Sigmoid colon (tissue), 4 donors: ENCODE measurements around the gene MDM4.

ENCODE experiments used
- EP300 ChIP-seq, 4 donors: sonication (generic); formaldehyde crosslinking; IDR thresholded peaks; one replicate each; pipeline ENCODE4 v1.6.1; 2017; ENCODE audit warnings: antibody characterized with exemption in 4 of 4
- POLR2A ChIP-seq, 2 donors: fragments of 450-650 bp; IDR thresholded peaks; one replicate each; pipeline ENCODE4 v1.6.1; 2016; ENCODE audit warnings: antibody characterized with exemption in 2 of 2, mild to moderate bottlenecking in 2 of 2, moderate library complexity in 2 of 2
- TF ChIP-seq, protein P1 (sequence below), 4 experiments: fragments of 450-650 bp in 3 of 4; fragments of 200-600 bp in 1 of 4; IDR thresholded peaks; one replicate each; pipeline ENCODE4 v1.5.1; 2016 to 2019; ENCODE audit warnings: antibody characterized with exemption in 4 of 4, mild to moderate bottlenecking in 3 of 4, moderate library complexity in 2 of 4

DNA sequence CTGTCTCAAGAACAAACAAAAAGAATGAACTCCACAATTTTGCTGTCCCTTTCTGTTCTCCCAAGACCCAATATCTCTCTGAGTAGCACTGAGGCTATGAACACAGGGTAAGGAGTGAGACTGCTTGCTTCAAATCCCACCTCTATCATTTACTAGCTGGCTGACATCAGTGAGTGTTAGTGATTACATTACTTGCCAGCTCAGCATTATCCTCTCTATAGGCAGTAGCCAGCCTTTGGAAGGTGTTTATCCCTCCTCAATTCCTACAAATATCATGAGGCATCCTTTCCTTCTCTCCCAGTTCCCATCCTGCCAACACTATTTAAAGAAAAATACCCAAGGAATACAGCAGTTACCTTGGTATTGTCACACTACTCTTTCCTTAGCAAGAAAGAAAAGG is 24.6 kb upstream of the MDM4 start:
- TF ChIP-seq, protein P1, sequence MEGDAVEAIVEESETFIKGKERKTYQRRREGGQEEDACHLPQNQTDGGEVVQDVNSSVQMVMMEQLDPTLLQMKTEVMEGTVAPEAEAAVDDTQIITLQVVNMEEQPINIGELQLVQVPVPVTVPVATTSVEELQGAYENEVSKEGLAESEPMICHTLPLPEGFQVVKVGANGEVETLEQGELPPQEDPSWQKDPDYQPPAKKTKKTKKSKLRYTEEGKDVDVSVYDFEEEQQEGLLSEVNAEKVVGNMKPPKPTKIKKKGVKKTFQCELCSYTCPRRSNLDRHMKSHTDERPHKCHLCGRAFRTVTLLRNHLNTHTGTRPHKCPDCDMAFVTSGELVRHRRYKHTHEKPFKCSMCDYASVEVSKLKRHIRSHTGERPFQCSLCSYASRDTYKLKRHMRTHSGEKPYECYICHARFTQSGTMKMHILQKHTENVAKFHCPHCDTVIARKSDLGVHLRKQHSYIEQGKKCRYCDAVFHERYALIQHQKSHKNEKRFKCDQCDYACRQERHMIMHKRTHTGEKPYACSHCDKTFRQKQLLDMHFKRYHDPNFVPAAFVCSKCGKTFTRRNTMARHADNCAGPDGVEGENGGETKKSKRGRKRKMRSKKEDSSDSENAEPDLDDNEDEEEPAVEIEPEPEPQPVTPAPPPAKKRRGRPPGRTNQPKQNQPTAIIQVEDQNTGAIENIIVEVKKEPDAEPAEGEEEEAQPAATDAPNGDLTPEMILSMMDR (IDR thresholded peaks at IDR 0.05), result no peak
- no peak for TF ChIP-seq EP300 (IDR thresholded peaks at IDR 0.05)
- no peak for TF ChIP-seq POLR2A (IDR thresholded peaks at IDR 0.05)
